ENCODE measurements around the gene TRPM2.

- TF ChIP-seq CTCF (IDR thresholded peaks at IDR 0.05) (no peak), POLR2AphosphoS5 (IDR thresholded peaks at IDR 0.05; ENCODE audit: low read depth, low read length) (no peak), SIN3A (IDR thresholded peaks at IDR 0.05; ENCODE audit: borderline replicate concordance, insufficient read depth, low read depth, low read length) (no peak), REST (IDR thresholded peaks at IDR 0.05; ENCODE audit: insufficient read depth in 1 of 2, low read depth in 2 of 2, low read length in 1 of 2) (no peak), TCF7L2 (IDR thresholded peaks at IDR 0.05; ENCODE audit: low read depth, low read length) (no peak)
Observed at GRCh38 chr21:44466996-44467858, 113.8 kb downstream of the TRPM2 start.
